PC-3 (cell line): Measurements from ENCODE around the gene IFT25.

Experiments
- CTCF ChIP-seq: fragments of 300-600 bp; sonication (generic); conservative IDR thresholded peaks from 2 replicates; pipeline ENCODE4 v1.5.1; 2017; ENCODE audit warnings: antibody characterized with exemption, low read depth, mild to moderate bottlenecking, low read length
- EZH2 ChIP-seq: fragments of 300-600 bp; sonication (generic); IDR thresholded peaks from one replicate; pipeline ENCODE4 v1.6.1; 2017; ENCODE audit warnings: antibody characterized with exemption, mild to moderate bottlenecking, low read length; ENCODE audit not compliant: unreplicated experiment
- EZH2phosphoT487 ChIP-seq: fragments of 300-600 bp; sonication (generic); IDR thresholded peaks from 2 replicates; pipeline ENCODE4 v1.6.1; 2018; ENCODE audit warnings: mild to moderate bottlenecking, antibody characterized with exemption, low read length, borderline replicate concordance

GRCh38 chr1:53936430-53936829 lies 9.1 kb downstream of the IFT25 start:
- TF ChIP-seq CTCF (no peak), EZH2 (no peak), EZH2phosphoT487 (no peak)
